ENCODE data around the gene GDF7. TPM values are rescaled to one million over a fixed set of nuclear protein-coding genes. Genes with fewer than 3 reads are reported as not detected.

Gene GDF7
- total RNA-seq, 2 donors from 2014 or later, result 1.1 to 1.7 TPM

GRCh38 chr2:20672201-20672951, 5.4 kb downstream of the GDF7 start:
- Histone ChIP-seq H3K9me3 (no peaks in the 10 kb centered on the region), H3K27ac (no peak overlapping the region), H3K4me3 (no peak overlapping the region), H3K4me1 (peaks cover 0 to 27% of the 10 kb centered on the region in 2 donors), H3K36me3 (no peaks in the 10 kb centered on the region), H3K27me3 (peaks cover 11 to 28% of the 10 kb centered on the region in 2 donors)
- no peak for TF ChIP-seq CTCF (IDR thresholded peaks at IDR 0.05)
- no peak for DNase-seq (ENCODE audit: low spot score)

- TF ChIP-seq CTCF (IDR thresholded peaks at IDR 0.05), result no peak
- Histone ChIP-seq H3K4me3 (no peak overlapping the region), H3K27ac (no peak overlapping the region), H3K4me1 (peaks cover 0 to 27% of the 10 kb centered on the region in 2 donors), H3K27me3 (peaks cover 11 to 28% of the 10 kb centered on the region in 2 donors), H3K9me3 (no peaks in the 10 kb centered on the region), H3K36me3 (no peaks in the 10 kb centered on the region)
- DNase-seq (ENCODE audit: low spot score), result no peak
Measured at GRCh38 chr2:20673686-20674308, 6.9 kb downstream of the GDF7 start.

- Histone ChIP-seq H3K4me3 (no peak overlapping the region), H3K27ac (peak overlapping the region in 1 of 2 donors; percentile 33), H3K9me3 (no peaks in the 10 kb centered on the region), H3K36me3 (no peaks in the 10 kb centered on the region), H3K27me3 (peaks cover 11 to 26% of the 10 kb centered on the region in 2 donors), H3K4me1 (peaks cover 0 to 27% of the 10 kb centered on the region in 2 donors)
- no peak for DNase-seq (ENCODE audit: low spot score)
- TF ChIP-seq CTCF (IDR thresholded peaks at IDR 0.05), result no peak
Measured at GRCh38 chr2:20674309-20674965, 7.5 kb downstream of the GDF7 start.

- Histone ChIP-seq H3K4me3 (no peak overlapping the region), H3K27ac (peak overlapping the region; percentile 33 to 36), H3K4me1 (peaks cover 0 to 27% of the 10 kb centered on the region in 2 donors)
Measured at GRCh38 chr2:20674974-20675679, 8.2 kb downstream of the GDF7 start.

More at GRCh38 chr2:20674974-20675679, 8.2 kb downstream of the GDF7 start:
- no peak for DNase-seq (ENCODE audit: low spot score)
- Histone ChIP-seq H3K36me3 (no peaks in the 10 kb centered on the region), H3K27me3 (peaks cover 10 to 19% of the 10 kb centered on the region in 2 donors), H3K9me3 (no peaks in the 10 kb centered on the region)
- TF ChIP-seq CTCF (IDR thresholded peaks at IDR 0.05), result no peak

Data from right atrium auricular region (tissue), 2 donors.